Right renal cortex interstitium (tissue), 3 donors: ENCODE data around the gene CLTA. TPM values are rescaled to one million over a fixed set of nuclear protein-coding genes. Genes with fewer than 3 reads are reported as not detected.

Source experiments
- DNase-seq, 3 donors: peaks; one replicate each; pipeline ENCODE4 v3.0.0-alpha.2; 2013; ENCODE audit warnings: low read depth in 3 of 3, low spot score in 2 of 3
- polyA plus RNA-seq, 3 donors: library from polyadenylated mRNA; unstranded; fragments of 120-200 nt; gene quantifications; one replicate each; pipeline ENCODE4 v1.2.1, GENCODE V29; 2013; ENCODE audit not compliant: insufficient read length in 3 of 3

Gene CLTA
- 100 to 1,000 TPM; 293 to 321 (median 302) TPM for polyA plus RNA-seq

DNA sequence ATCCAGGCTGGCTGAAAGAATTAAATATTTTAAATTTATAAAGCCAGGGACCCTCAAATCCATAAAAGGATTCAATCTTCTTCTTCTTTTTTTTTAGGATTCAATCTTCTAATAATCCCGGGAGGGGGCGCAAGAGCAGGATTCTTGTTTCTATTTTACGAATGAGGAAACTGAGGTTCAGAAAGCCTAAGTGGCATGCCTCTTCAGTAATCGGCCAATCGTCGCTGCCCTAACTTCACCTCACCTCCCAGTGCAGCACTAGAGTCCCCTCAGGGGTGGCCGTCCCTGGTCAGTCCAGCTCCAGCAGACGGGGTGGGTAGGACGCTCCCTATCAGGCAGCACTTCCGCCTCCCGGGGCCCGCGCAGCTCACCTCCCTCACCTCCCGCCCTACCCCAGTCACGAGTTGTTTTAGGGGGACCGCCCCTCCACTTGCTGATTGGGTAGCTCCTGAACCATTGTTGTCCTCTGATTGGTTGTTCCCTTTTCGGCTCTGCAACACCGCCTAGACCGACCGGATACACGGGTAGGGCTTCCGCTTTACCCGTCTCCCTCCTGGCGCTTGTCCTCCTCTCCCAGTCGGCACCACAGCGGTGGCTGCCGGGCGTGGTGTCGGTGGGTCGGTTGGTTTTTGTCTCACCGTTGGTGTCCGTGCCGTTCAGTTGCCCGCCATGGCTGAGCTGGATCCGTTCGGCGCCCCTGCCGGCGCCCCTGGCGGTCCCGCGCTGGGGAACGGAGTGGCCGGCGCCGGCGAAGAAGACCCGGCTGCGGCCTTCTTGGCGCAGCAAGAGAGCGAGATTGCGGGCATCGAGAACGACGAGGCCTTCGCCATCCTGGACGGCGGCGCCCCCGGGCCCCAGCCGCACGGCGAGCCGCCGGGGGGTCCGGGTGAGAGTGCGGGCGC is at the start of gene CLTA:
Gene CLTA, plus strand, starts transcription at position 534 of the 902 bp plus-strand sequence. Its CDS starts 136 bp downstream, at position 670.
- DNase-seq = peak; percentile 91 to 95 (median 95)

DNA sequence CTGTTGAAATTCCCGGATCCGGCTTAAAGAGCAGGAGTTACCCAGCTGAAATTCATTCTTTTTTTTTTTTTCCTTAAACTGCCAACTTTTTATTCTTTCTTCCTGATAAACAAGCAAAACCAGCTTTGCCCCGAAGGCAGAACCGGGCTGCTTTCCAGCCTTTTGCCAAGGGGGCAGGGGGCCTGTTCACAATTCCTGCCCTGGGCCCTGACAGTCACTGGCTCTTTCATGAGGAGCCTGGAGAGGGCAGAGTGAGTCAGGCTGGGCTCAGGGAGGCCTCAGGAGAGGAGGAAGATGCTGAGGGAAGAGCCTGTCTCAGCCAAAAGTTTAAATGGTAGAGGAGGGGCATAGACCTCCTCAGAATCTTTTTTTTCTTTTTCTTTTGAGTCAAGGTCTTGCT is 49.4 kb upstream of the CLTA start:
- DNase-seq = no peak

GRCh38 chr9:36141761-36142160 is 49.0 kb upstream of the CLTA start:
- DNase-seq = no peak

GRCh38 chr9:36142510-36143244 is 48.0 kb upstream of the CLTA start:
- DNase-seq = no peak

DNA sequence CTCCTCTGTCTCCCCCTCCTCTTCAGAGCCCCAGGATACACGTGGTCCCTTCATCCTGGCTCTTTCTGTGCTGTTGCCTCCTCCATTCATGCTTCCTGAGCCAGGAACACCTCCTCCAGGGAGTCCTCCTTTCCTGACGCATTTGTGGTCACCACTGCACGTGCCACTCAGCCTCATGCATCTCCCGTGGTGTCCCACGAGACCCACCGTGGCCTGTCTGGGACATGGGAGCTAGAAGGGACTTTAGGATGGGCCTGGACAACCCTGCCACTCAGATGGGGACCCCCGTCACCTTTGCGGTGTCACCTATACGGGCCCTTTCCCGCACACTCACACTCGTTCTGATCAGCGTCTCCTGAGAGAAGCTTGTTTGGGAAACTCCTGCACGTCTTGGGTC is 47.5 kb upstream of the CLTA start:
- DNase-seq = no peak

GRCh38 chr9:36144309-36145232 is 46.1 kb upstream of the CLTA start:
- DNase-seq = no peak

DNA sequence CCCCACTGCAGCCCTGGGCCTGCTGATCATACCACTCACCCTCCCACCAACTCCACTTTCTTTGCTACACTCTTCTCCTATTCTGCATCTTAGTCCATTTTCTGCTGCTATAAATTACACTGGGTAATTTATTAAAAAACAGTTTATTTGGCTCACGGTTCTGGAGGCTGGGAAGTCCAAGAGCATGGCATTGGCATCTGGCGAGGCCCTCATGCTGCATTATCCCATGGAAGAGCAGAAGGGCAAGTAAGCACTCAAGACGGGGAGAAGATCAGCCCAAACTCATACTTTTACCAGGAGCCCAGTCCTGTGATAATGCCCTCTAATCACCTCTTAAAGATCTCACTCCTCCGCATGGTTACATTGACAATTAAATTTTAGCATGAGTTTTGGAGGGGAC is 44.8 kb upstream of the CLTA start:
- DNase-seq = no peak

GRCh38 chr9:36146651-36147050 is 44.1 kb upstream of the CLTA start:
- DNase-seq = no peak

DNA sequence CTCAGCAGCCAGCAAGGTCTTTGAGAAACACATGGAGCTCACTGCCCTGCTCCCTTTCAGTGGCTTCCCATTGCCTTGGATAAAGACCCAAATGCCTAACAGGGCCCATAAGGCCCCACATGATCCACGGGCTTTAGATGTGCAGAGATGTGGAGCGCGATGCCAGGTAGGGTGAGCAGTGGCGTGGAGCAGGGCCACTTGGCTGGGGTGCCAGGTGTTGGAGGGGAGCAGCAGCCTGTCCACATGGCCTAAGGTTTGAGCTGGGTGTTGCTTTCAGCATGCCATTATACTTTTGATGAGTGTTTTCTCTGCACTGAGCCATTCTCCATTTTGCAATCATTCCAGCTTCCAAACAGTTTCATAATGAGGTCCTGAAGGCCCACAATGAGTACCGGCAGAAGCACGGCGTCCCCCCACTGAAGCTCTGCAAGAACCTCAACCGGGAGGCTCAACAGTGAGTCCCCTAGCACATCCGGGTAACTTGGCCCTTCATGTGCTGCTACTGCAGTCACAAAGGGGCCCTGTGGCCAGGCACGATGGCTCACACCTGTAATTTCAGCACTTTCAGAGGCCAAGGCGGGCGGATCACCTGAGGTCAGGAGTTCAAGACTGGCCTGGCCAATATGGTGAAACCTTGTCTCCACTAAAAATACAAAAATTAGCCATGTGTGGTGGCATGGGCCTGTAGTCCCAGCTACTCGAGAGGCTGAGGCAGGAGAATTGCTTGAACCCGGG is 43.1 kb upstream of the CLTA start:
- no peak for DNase-seq

GRCh38 chr9:36148311-36149051 is 42.2 kb upstream of the CLTA start:
- DNase-seq = no peak

GRCh38 chr9:36149197-36149596 is 41.5 kb upstream of the CLTA start:
- no peak for DNase-seq

DNA sequence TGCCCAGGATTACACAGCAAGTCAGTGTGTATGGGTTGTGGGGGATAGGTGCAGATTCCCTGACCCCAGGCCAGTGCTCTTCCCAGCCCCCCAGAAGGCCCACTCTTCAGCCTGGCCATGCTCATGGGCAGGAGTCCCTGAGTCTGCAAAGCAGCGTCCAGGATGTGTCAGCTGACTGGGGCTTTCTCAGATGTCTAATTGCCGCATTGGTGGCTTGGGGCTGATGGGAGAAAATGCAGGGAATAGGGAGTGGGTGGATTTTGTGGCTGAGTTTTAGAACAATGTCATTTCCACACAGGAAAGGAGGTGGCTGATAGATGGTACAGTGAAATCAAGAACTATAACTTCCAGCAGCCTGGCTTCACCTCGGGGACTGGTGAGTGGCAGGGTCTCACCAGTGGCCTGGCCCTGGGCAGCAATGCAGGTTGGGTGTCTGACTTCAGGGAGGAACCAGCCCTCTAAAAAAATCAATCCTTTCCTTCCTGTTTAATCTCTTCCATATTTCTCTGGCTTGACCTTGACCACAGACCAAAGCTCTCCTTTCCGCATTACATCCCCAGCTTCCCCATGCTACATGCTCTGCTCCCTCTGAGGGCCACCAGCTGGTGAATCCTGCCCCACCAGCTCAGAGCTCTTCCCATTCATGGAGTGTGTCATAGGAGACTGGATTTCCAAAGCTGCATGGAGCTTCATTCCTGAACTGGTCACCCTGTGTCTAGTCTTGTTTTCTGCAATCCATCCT is 40.0 kb upstream of the CLTA start:
- no peak for DNase-seq

- no peak for DNase-seq
These were observed 39.2 kb upstream of the CLTA start for GRCh38 chr9:36151316-36152210.

DNA sequence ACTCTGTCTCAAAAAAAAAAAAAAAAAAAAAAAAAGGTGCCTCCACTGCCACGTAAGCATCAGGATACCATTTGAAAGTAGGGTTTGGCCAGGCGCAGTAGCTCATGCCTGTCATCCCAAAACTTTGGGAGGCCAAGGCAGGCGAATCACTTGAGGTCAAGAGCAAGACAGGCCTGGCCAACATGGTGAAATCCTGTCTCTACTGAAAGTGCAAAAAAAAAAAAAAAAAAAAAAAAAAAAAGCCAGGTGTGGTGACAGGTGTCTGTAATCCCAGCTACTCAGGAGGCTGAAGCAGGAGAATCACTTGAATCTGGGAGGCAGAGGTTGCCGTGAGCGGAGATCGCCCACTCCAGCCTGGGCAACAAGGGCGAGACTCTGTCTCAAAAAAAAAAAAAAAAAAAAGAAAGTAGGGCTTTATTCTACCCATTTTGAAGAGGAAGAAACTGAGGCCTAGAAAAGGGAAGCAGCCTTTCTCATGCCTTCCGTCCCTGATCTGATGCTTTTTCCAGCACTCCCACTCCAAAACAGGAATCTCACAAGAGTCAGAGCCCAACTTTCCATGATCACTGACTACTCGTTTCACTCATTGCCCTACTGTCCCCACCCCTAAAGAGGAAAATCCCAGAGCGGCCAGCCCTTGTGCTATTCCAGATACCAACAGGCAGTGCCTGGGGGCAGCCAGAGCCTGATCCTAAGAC is 37.8 kb upstream of the CLTA start:
- DNase-seq = no peak

DNA sequence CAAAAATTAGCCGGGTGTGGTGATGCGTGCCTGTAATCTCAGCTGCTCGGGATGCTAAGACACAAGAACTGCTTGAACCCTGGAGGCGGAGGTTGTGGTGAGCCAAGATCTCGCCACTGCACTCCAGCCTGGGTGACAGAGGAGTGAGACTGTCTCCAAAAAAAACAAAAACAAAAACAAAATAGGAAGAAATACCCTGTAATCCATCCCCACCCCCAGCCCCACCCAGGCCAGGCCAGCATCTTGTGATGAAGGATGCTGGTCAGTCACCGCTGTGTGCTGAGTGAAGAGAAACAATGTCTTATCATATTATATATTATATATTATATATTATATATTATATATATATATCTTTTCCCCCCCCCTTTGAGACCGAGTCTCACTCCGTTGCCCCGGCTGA is 37.0 kb upstream of the CLTA start:
- DNase-seq = no peak

- DNase-seq = no peak
These were observed 36.3 kb upstream of the CLTA start for GRCh38 chr9:36154331-36154952.

- DNase-seq = no peak
These were observed 34.6 kb upstream of the CLTA start for GRCh38 chr9:36156116-36156515.
